ENCODE results near the gene THBS2. TPM values are rescaled to one million over a fixed set of nuclear protein-coding genes. Genes with fewer than 3 reads are reported as not detected.

Gene THBS2
- total and polyA plus RNA-seq, 2 of the 8 experiments (the other 6 are each of a cell fraction or from before 2014, with no cell fraction given), result 11.0 to 22.5 TPM

- CTCF ChIA-PET (ENCODE audit: partially characterized antibody), result interaction anchor here (0.5 to 2.0 kb wide), 10 partner anchors 14 to 221 kb away, joined by 3 to 6 read pairs (median 3); no protein-coding TSS in a partner anchor
Measured at GRCh38 chr6:169186496-169187169, 67.0 kb downstream of the THBS2 start.

More at GRCh38 chr6:169186496-169187169, 67.0 kb downstream of the THBS2 start:
- H3K4me3 ChIP-seq (ENCODE audit: extremely low read depth in 1 of 4, insufficient read depth in 2 of 4, low read depth in 3 of 4, low read length in 4 of 4), result no peak overlapping the region
- H2AK5ac ChIP-seq (ENCODE audit: low read depth, low read length), result no peak overlapping the region
- H3K27ac ChIP-seq (ENCODE audit: low read depth, low read length), result no peak overlapping the region
- H4K8ac ChIP-seq (ENCODE audit: extremely low read depth, insufficient read depth, low read length), result no peak overlapping the region
- no peaks in the 10 kb centered on the region for H3K27me3 ChIP-seq (replicated peaks in 1 of 4; ENCODE audit: control insufficient read depth in 3 of 4, extremely low read depth in 1 of 4, insufficient read depth in 3 of 4, low read length in 3 of 4)
- TF ChIP-seq EGR1 (IDR thresholded peaks at IDR 0.05; ENCODE audit: borderline replicate concordance, low read depth, low read length) (no peak), TAF1 (IDR thresholded peaks at IDR 0.05; ENCODE audit: low read depth, low read length) (no peak)
- no peaks in the 10 kb centered on the region for H3K9me3 ChIP-seq (ENCODE audit: insufficient read depth in 2 of 2, low read depth in 1 of 2, low read length in 1 of 2)
- POLR2A ChIA-PET (ENCODE audit: partially characterized antibody), result interaction anchor here (0.6 kb wide), 1 partner anchor 37 kb away, joined by 3 read pairs; no protein-coding TSS in a partner anchor
- H3K23me2 ChIP-seq (ENCODE audit: low read depth, low read length), result no peaks in the 10 kb centered on the region
- no peaks in the 10 kb centered on the region for H3K79me1 ChIP-seq (ENCODE audit: low read depth, low read length)
- H3K36me3 ChIP-seq (ENCODE audit: control insufficient read depth in 2 of 4, insufficient read depth in 4 of 4, low read length in 3 of 4), result no peaks in the 10 kb centered on the region
- no peaks in the 10 kb centered on the region for H4K20me1 ChIP-seq (replicated peaks in 1 of 2; ENCODE audit: control insufficient read depth in 1 of 2, insufficient read depth in 2 of 2, low read length in 2 of 2)
- H3K14ac ChIP-seq (ENCODE audit: insufficient read length), result no peak overlapping the region
- no peak overlapping the region for H4K91ac ChIP-seq (replicated peaks; ENCODE audit: insufficient read length, low read length)
- no peak overlapping the region for H4K5ac ChIP-seq (ENCODE audit: insufficient read length, low read depth, low read length)
- no peak overlapping the region for H3K23ac ChIP-seq (ENCODE audit: insufficient read length)
- H3K56ac ChIP-seq (replicated peaks; ENCODE audit: insufficient read length, low read depth, low read length), result no peak overlapping the region
- no peak overlapping the region for H3K4ac ChIP-seq (replicated peaks; ENCODE audit: insufficient read length, low read depth, low read length)
- no peak overlapping the region for H2BK120ac ChIP-seq (replicated peaks; ENCODE audit: low read depth, low read length)
- no peak for FAIRE-seq
- no peak overlapping the region for H2BK15ac ChIP-seq (ENCODE audit: low read length)
- 90% methylated on average over 25 of the region's 25 CpGs; no CpG with 5 or more reads in 1 of the 2 experiments for WGBS, 2 experiments (ENCODE audit: extremely low coverage in 1 of 2, insufficient coverage in 1 of 2, insufficient read length in 1 of 2, insufficient replicate concordance in 2 of 2, low coverage in 1 of 2, low lambda C conversion rate in 2 of 2, missing lambda C conversion rate in 1 of 2)
- H3K9ac ChIP-seq (replicated peaks in 1 of 4; ENCODE audit: extremely low read depth in 1 of 4, low read depth in 3 of 4, low read length in 3 of 4), result no peak overlapping the region
- no peak overlapping the region for H2BK12ac ChIP-seq (ENCODE audit: low read depth, low read length)
- no peak overlapping the region for H3K18ac ChIP-seq (ENCODE audit: extremely low read depth, low read length)
- H2AFZ ChIP-seq (ENCODE audit: low read length), result no peak overlapping the region
- no peak overlapping the region for H2BK5ac ChIP-seq (ENCODE audit: low read depth, low read length)
- no peaks in the 10 kb centered on the region for H3K79me2 ChIP-seq (ENCODE audit: control insufficient read depth in 1 of 2, insufficient read depth in 2 of 2, low read length in 2 of 2)
- H3K4me1 ChIP-seq (replicated peaks in 1 of 4; ENCODE audit: control insufficient read depth in 3 of 4, insufficient read depth in 4 of 4, low read length in 3 of 4), result 0 out of 7 replicates have a peak, but pooled peaks cover 0 to 3% (median 0%) of the 10 kb centered on the region in 4 experiments
- no peak overlapping the region for H2BK20ac ChIP-seq (ENCODE audit: low read length)
- DNase-seq (ENCODE audit: low read depth in 1 of 2, low spot score in 2 of 2), result no peak
- no peak overlapping the region for H3K4me2 ChIP-seq (ENCODE audit: insufficient read depth in 1 of 2, low read depth in 2 of 2, low read length in 2 of 2)

All from H1 (cell line).